GM23338 (cell line): ENCODE data around the gene PGS1. TPM values are rescaled to one million over a fixed set of nuclear protein-coding genes. Genes with fewer than 3 reads are reported as not detected.

Source experiments
- ATAC-seq: fragments of 200-7000 bp; cut with Tn5 transposase; 3 replicates; pipeline ENCODE4 v1.9.1; 2020
- DNase-seq: peaks from one replicate; pipeline ENCODE4 v3.0.0-alpha.2; 2015; ENCODE audit warnings: low spot score
- H2AFZ ChIP-seq: fragments of 200-600 bp; sonication (generic); 2 replicates; pipeline ENCODE4 v1.8.0; 2016; ENCODE audit warnings: antibody characterized with exemption, mild to moderate bottlenecking, moderate library complexity
- H3F3A ChIP-seq: fragments of 200-600 bp; sonication (generic); replicated peaks from 2 replicates; pipeline ENCODE4 v1.8.0; 2017; ENCODE audit warnings: antibody characterized with exemption, mixed run types, low read depth
- H3K27ac ChIP-seq: fragments of 200-600 bp; sonication (generic); 2 replicates; pipeline ENCODE4 v1.6.1; 2016; ENCODE audit warnings: low read depth
- H3K27me3 ChIP-seq: fragments of 200-600 bp; sonication (generic); 2 replicates; pipeline ENCODE4 v1.8.0; 2016; ENCODE audit warnings: mild to moderate bottlenecking, mixed run types, moderate library complexity; ENCODE audit not compliant: insufficient read depth
- H3K36me3 ChIP-seq: fragments of 200-600 bp; sonication (generic); 2 replicates; pipeline ENCODE4 v1.8.0; 2016; ENCODE audit warnings: mild to moderate bottlenecking; ENCODE audit not compliant: insufficient read depth
- H3K4me1 ChIP-seq: fragments of 200-600 bp; sonication (generic); 2 replicates; pipeline ENCODE4 v1.8.0; 2016; ENCODE audit warnings: mild to moderate bottlenecking, moderate library complexity; ENCODE audit not compliant: insufficient read depth
- H3K4me2 ChIP-seq: fragments of 200-600 bp; sonication (generic); 2 replicates; pipeline ENCODE4 v1.7.1; 2017; ENCODE audit warnings: mixed run types
- H3K4me3 ChIP-seq: fragments of 200-600 bp; sonication (generic); 2 replicates; pipeline ENCODE4 v1.6.1; 2016; ENCODE audit warnings: mixed run types
- H3K79me2 ChIP-seq: fragments of 200-600 bp; sonication (generic); replicated peaks from 2 replicates; pipeline ENCODE4 v1.8.0; 2017; ENCODE audit warnings: mild to moderate bottlenecking; ENCODE audit not compliant: insufficient read depth
- H3K9me2 ChIP-seq: fragments of 200-600 bp; sonication (generic); 2 replicates; pipeline ENCODE4 v1.8.0; 2017; ENCODE audit not compliant: insufficient read depth
- H4K20me1 ChIP-seq: fragments of 200-600 bp; sonication (generic); replicated peaks from 2 replicates; pipeline ENCODE4 v1.8.0; 2017; ENCODE audit warnings: mild to moderate bottlenecking; ENCODE audit not compliant: insufficient read depth
- H3K27ac Mint-ChIP-seq: 2 replicates; pipeline ENCODE4 v1.8.0; 2020; ENCODE audit warnings: inconsistent platforms, mild to moderate bottlenecking, moderate library complexity, mixed read lengths
- H3K27me3 Mint-ChIP-seq: 3 replicates; pipeline ENCODE4 v1.8.0; 2022; ENCODE audit warnings: low read depth, mild to moderate bottlenecking, moderate library complexity, mixed read lengths, inconsistent platforms; ENCODE audit not compliant: insufficient read depth, poor library complexity
- H3K36me3 Mint-ChIP-seq: 3 replicates; pipeline ENCODE4 v1.8.0; 2021; ENCODE audit warnings: low read depth, mild to moderate bottlenecking, inconsistent platforms, moderate library complexity, mixed read lengths
- H3K4me1 Mint-ChIP-seq: 3 replicates; pipeline ENCODE4 v1.8.0; 2020; ENCODE audit warnings: mild to moderate bottlenecking, inconsistent platforms, mixed read lengths
- H3K4me3 Mint-ChIP-seq: 3 replicates; pipeline ENCODE4 v1.8.0; 2021; ENCODE audit warnings: moderate library complexity, mild to moderate bottlenecking, inconsistent platforms, mixed read lengths
- H3K9me3 Mint-ChIP-seq: 3 replicates; pipeline ENCODE4 v1.8.0; 2020; ENCODE audit warnings: moderate library complexity, mild to moderate bottlenecking, inconsistent platforms, mixed read lengths
- CREB1 ChIP-seq: fragments of 250-450 bp; sonication (Bioruptor Pico); IDR thresholded peaks from 2 replicates; pipeline ENCODE4 v1.5.0; 2020; ENCODE audit warnings: low read depth, mild to moderate bottlenecking, moderate library complexity
- CTCF ChIP-seq, 2 experiments: fragments of 200-600 bp in 1 of 2; sonication (generic) in 1 of 2; conservative IDR thresholded peaks; 2 replicates each; pipeline versions ENCODE4 v1.5.1 to v1.6.1; 2016 to 2017; ENCODE audit warnings: antibody characterized with exemption in 2 of 2, low read depth in 2 of 2, mild to moderate bottlenecking in 2 of 2, moderate library complexity in 1 of 2
- ETS1 ChIP-seq: IDR thresholded peaks from 2 replicates; pipeline ENCODE4 v1.6.1; 2016; ENCODE audit warnings: antibody characterized with exemption
- EZH2 ChIP-seq: fragments of 200-600 bp; sonication (generic); IDR thresholded peaks from one replicate; pipeline ENCODE4 v1.8.0; 2017; ENCODE audit warnings: antibody characterized with exemption, mild to moderate bottlenecking, low read depth; ENCODE audit not compliant: unreplicated experiment
- EZH2phosphoT487 ChIP-seq: fragments of 200-600 bp; sonication (generic); IDR thresholded peaks from one replicate; pipeline ENCODE4 v1.8.1; 2018; ENCODE audit warnings: antibody characterized with exemption; ENCODE audit not compliant: unreplicated experiment
- JUNB ChIP-seq: IDR thresholded peaks from one replicate; pipeline ENCODE4 v1.6.1; 2016; ENCODE audit warnings: antibody characterized with exemption; ENCODE audit not compliant: unreplicated experiment
- NANOG ChIP-seq: IDR thresholded peaks from 2 replicates; pipeline ENCODE4 v1.6.1; 2016; ENCODE audit warnings: antibody characterized with exemption, borderline replicate concordance
- POLR2AphosphoS5 ChIP-seq: IDR thresholded peaks from 2 replicates; pipeline ENCODE4 v1.6.1; 2016; ENCODE audit warnings: antibody characterized with exemption, low read depth
- REST ChIP-seq: IDR thresholded peaks from one replicate; pipeline ENCODE4 v1.6.1; 2018; ENCODE audit warnings: antibody characterized with exemption; ENCODE audit not compliant: unreplicated experiment
- STAT1 ChIP-seq: IDR thresholded peaks from one replicate; pipeline ENCODE4 v1.6.1; 2016; ENCODE audit warnings: antibody characterized with exemption; ENCODE audit not compliant: unreplicated experiment
- ZNF114 ChIP-seq: fragments of 250-450 bp; sonication (Bioruptor Pico); IDR thresholded peaks from 2 replicates; pipeline ENCODE4 v1.5.0; 2020; ENCODE audit warnings: mild to moderate bottlenecking, moderate library complexity
- ZNF331 ChIP-seq: fragments of 250-450 bp; sonication (Bioruptor Pico); IDR thresholded peaks from 2 replicates; pipeline ENCODE4 v1.5.0; 2020; ENCODE audit warnings: low read depth, mild to moderate bottlenecking, moderate library complexity
- polyA plus RNA-seq: library from polyadenylated mRNA; unstranded; fragments of >200 nt; fragmentation: Nextera tagmentation; extraction: Ambion mirVana; gene quantifications from 2 replicates; pipeline ENCODE4 v1.2.1, GENCODE V29; 2016
- total RNA-seq: library from RNA; depleted of rRNA; stranded (reverse); fragments of >200 nt; shearing (Covaris generic); gene quantifications from 2 replicates; pipeline ENCODE4 v1.2.3, GENCODE V29; 2014

The PGS1 gene
- total and polyA plus RNA-seq, 2 experiments from 2014 or later, result 43.9 to 67.1 TPM

- TF ChIP-seq EZH2phosphoT487 (no peak), POLR2AphosphoS5 (no peak), ZNF331 (CRISPR knock-in tag) (no peak), CTCF (conservative IDR thresholded peaks at IDR 0.05; ENCODE audit: low read depth in 2 of 2) (no peak), ZNF114 (no peak)
These were observed 28.5 kb downstream of the PGS1 start (continued) for GRCh38 chr17:78406920-78407319.

- Mint-ChIP-seq H3K4me1 (peaks cover 22% of the 10 kb centered on the region), H3K9me3 (no peaks in the 10 kb centered on the region), H3K27me3 (peaks cover 17% of the 10 kb centered on the region), H3K4me3 (no peak overlapping the region; the same call in 2 of the 3 replicates), H3K36me3 (peaks cover 40% of the 10 kb centered on the region), H3K27ac (peak overlapping the region; percentile 40; the same call in 1 of the 2 replicates)
- H3F3A ChIP-seq, result peaks cover 12% of the 10 kb centered on the region; the same call in 1 of the 2 replicates
- ATAC-seq (no peak), DNase-seq (no peak)
- H3K4me3 ChIP-seq, result no peak overlapping the region
- H3K79me2 ChIP-seq, result peaks cover 84% of the 10 kb centered on the region
- no peaks in the 10 kb centered on the region for H3K9me2 ChIP-seq
- no peak overlapping the region for H2AFZ ChIP-seq
- peaks cover 3% of the 10 kb centered on the region; the same call in 1 of the 2 replicates for H3K4me1 ChIP-seq
- H3K36me3 ChIP-seq, result peaks cover 18% of the 10 kb centered on the region
- peaks cover 24% of the 10 kb centered on the region for H4K20me1 ChIP-seq
- peak overlapping the region; percentile 32; the same call in 1 of the 2 replicates for H3K27ac ChIP-seq
- H3K4me2 ChIP-seq, result no peak overlapping the region
- H3K27me3 ChIP-seq, result no peaks in the 10 kb centered on the region
- TF ChIP-seq CTCF (conservative IDR thresholded peaks at IDR 0.05; ENCODE audit: low read depth in 2 of 2) (no peak), ZNF114 (no peak), JUNB (no peak), CREB1 (CRISPR knock-in tag) (no peak), STAT1 (no peak), NANOG (no peak), EZH2 (no peak), ETS1 (no peak), REST (no peak), ZNF331 (CRISPR knock-in tag) (no peak), POLR2AphosphoS5 (no peak), EZH2phosphoT487 (no peak)
These were observed 29.0 kb downstream of the PGS1 start for GRCh38 chr17:78407387-78408000.
